Endothelial cell of umbilical vein (primary cell): ENCODE results near the gene VPS11. TPM values are rescaled to one million over a fixed set of nuclear protein-coding genes. Genes with fewer than 3 reads are reported as not detected.

Experiments used
- BruUV-seq: library from RNA; stranded (reverse); fragments of 400-500 nt; replicated peaks from 2 replicates; lab custom pipeline; 2021; lab: Mats Ljungman, UMichigan
- CTCF ChIA-PET: fragments of 300-600, 350-600 bp; sonication (Branson Sonifier 250); formaldehyde crosslinking; loops from one replicate; lab custom pipeline; 2021; ENCODE audit warnings: antibody characterized with exemption, inconsistent platforms; lab: Charles Lee
- POLR2A ChIA-PET: fragments of 300-600, 350-600 bp; sonication (Branson Sonifier 250); formaldehyde crosslinking; loops from one replicate; lab custom pipeline; 2021; ENCODE audit warnings: antibody characterized with exemption, inconsistent platforms; lab: Charles Lee
- DNase-seq: peaks from one replicate; pipeline ENCODE4 v3.0.0-alpha.2; 2011; ENCODE audit warnings: low read depth, low spot score
- FAIRE-seq: peaks from 2 replicates; lab custom pipeline; 2011; peaks lifted over from hg19 to GRCh38; lab: Jason Lieb, UNC
- H2AFZ ChIP-seq: 2 replicates; pipeline ENCODE4 v1.6.0; 2012; ENCODE audit warnings: low read depth, low read length, control low read depth, inconsistent platforms
- H3K27ac ChIP-seq: 2 replicates; pipeline ENCODE4 v1.5.1; 2011; ENCODE audit warnings: low read depth, mild to moderate bottlenecking, control low read depth, low read length, moderate library complexity; ENCODE audit not compliant: insufficient read depth
- H3K27me3 ChIP-seq, 2 experiments: 2 replicates each; pipeline versions ENCODE4 v1.6.0 to v1.6.1; 2011; ENCODE audit warnings: low read length in 2 of 2, mixed read lengths in 1 of 2; ENCODE audit not compliant: control insufficient read depth in 2 of 2, insufficient read depth in 2 of 2
- H3K36me3 ChIP-seq, 2 experiments: 2 replicates in 1 of 2; 3 replicates in 1 of 2; pipeline ENCODE4 v1.5.1; 2011; ENCODE audit warnings: low read length in 2 of 2, mild to moderate bottlenecking in 1 of 2, moderate library complexity in 1 of 2; ENCODE audit not compliant: control insufficient read depth in 2 of 2, insufficient read depth in 2 of 2; ENCODE audit errors: extremely low read depth in 1 of 2
- H3K4me1 ChIP-seq: 3 replicates; pipeline ENCODE4 v1.5.1; 2011; ENCODE audit warnings: mild to moderate bottlenecking, low read length; ENCODE audit not compliant: control insufficient read depth, insufficient read depth; ENCODE audit errors: extremely low read depth
- H3K4me2 ChIP-seq: 2 replicates; pipeline ENCODE4 v1.6.1; 2011; ENCODE audit warnings: low read length, control low read depth, mixed read lengths; ENCODE audit not compliant: insufficient read depth
- H3K4me3 ChIP-seq, 3 experiments: fragments of 200-600 bp in 1 of 3; sonication (generic), shearing (Covaris generic) in 1 of 3; replicated peaks in 1 of 3; 2 replicates each; pipeline ENCODE4 v1.5.1; 2011 to 2016; ENCODE audit warnings: control low read depth in 3 of 3, low read length in 3 of 3, mild to moderate bottlenecking in 2 of 3, inconsistent platforms in 1 of 3, low read depth in 1 of 3, moderate library complexity in 1 of 3; ENCODE audit not compliant: insufficient read depth in 1 of 3
- H3K79me2 ChIP-seq: 2 replicates; pipeline ENCODE4 v1.6.0; 2012; ENCODE audit warnings: low read length, inconsistent platforms; ENCODE audit not compliant: control insufficient read depth, insufficient read depth
- H3K9ac ChIP-seq: replicated peaks from 2 replicates; pipeline ENCODE3; 2011; ENCODE audit warnings: low read length, control low read depth; ENCODE audit not compliant: insufficient read depth; ENCODE audit errors: extremely low read depth
- H3K9me1 ChIP-seq: replicated peaks from 3 replicates; pipeline ENCODE4 v1.6.0; 2011; ENCODE audit warnings: mild to moderate bottlenecking, low read length; ENCODE audit not compliant: control insufficient read depth, insufficient read depth; ENCODE audit errors: extremely low read depth
- H3K9me3 ChIP-seq: replicated peaks from 2 replicates; pipeline ENCODE4 v1.5.1; 2012; ENCODE audit warnings: low read length, inconsistent platforms; ENCODE audit not compliant: control insufficient read depth, insufficient read depth
- H4K20me1 ChIP-seq: replicated peaks from 2 replicates; pipeline ENCODE3; 2011; ENCODE audit warnings: mild to moderate bottlenecking, low read length; ENCODE audit not compliant: control insufficient read depth, insufficient read depth; ENCODE audit errors: extremely low read depth
- EZH2 ChIP-seq: IDR thresholded peaks from 2 replicates; pipeline ENCODE4 v1.6.1; 2012; ENCODE audit warnings: borderline replicate concordance, low read depth, mild to moderate bottlenecking, moderate library complexity, low read length, inconsistent platforms; ENCODE audit not compliant: severe bottlenecking
- FOS ChIP-seq: IDR thresholded peaks from 2 replicates; pipeline ENCODE4 v1.6.1; 2011; ENCODE audit warnings: mild to moderate bottlenecking, low read length, moderate library complexity, borderline replicate concordance; ENCODE audit not compliant: insufficient read depth
- GATA2 ChIP-seq: IDR thresholded peaks from 2 replicates; pipeline ENCODE4 v1.7.0; 2011; ENCODE audit warnings: low read depth, mild to moderate bottlenecking, moderate library complexity, mixed read lengths, low read length; ENCODE audit not compliant: insufficient read length, insufficient read depth
- JUN ChIP-seq: IDR thresholded peaks from 2 replicates; pipeline ENCODE4 v1.6.1; 2011; ENCODE audit warnings: borderline replicate concordance, low read depth; ENCODE audit not compliant: insufficient read length, insufficient read depth
- MAX ChIP-seq: IDR thresholded peaks from 2 replicates; pipeline ENCODE4 v1.6.1; 2011; ENCODE audit not compliant: insufficient read depth, insufficient read length
- MYC ChIP-seq: IDR thresholded peaks from one replicate; pipeline ENCODE4 v1.6.1; 2011; ENCODE audit warnings: mild to moderate bottlenecking, low read depth, low read length
- POLR2A ChIP-seq: IDR thresholded peaks from 2 replicates; pipeline ENCODE4 v1.6.1; 2012; ENCODE audit warnings: low read depth, mild to moderate bottlenecking, control low read depth, low read length
- POLR2AphosphoS5 ChIP-seq: IDR thresholded peaks from 2 replicates; pipeline ENCODE4 v1.6.1; 2012; ENCODE audit warnings: low read depth, mild to moderate bottlenecking, control low read depth, low read length, moderate library complexity; ENCODE audit not compliant: insufficient read depth
- dilution Hi-C: fragments of 300-500 bp; cut with MboI; formaldehyde crosslinking; loops from one replicate; pipeline ENCODE4 v1.15.0; 2019; ENCODE audit warnings: low sequenced_read_pairs; ENCODE audit not compliant: extremely low pct_ligation_motif_present
- intact Hi-C: fragments of 100-400 bp; cut with micrococcal nuclease; formaldehyde crosslinking; loops from one replicate; pipeline ENCODE4 v1.10.0; 2022
- polyA plus RNA-seq, 4 experiments: library from polyadenylated mRNA; depleted of rRNA in 3 of 4; stranded (reverse) in 3 of 4; unstranded in 1 of 4; fragments of >200 nt; gene quantifications; 2 replicates each; pipeline versions ENCODE4 v1.2.1 to v1.2.3, GENCODE V29; 2011 to 2012; ENCODE audit warnings: missing spikeins in 1 of 4
- total RNA-seq: library from RNA; stranded (reverse); gene quantifications from 2 replicates; pipeline ENCODE4 v1.2.3, GENCODE V29; 2021
- TF ChIP-seq, protein P1 (sequence below), 2 donors: IDR thresholded peaks; 1 replicate in 1 of 2; 2 replicates in 1 of 2; pipeline ENCODE4 v1.5.1; 2011; ENCODE audit warnings: low read length in 2 of 2, mild to moderate bottlenecking in 2 of 2, moderate library complexity in 2 of 2, control low read depth in 1 of 2, inconsistent platforms in 1 of 2, low read depth in 1 of 2; ENCODE audit not compliant: insufficient read depth in 1 of 2; ENCODE audit errors: extremely low read depth in 1 of 2

Gene VPS11
- total and polyA plus RNA-seq, 2 donors (not counting 3 experiments of a cell fraction or from before 2014, with no cell fraction given) = 26.4 to 31.0 TPM

DNA sequence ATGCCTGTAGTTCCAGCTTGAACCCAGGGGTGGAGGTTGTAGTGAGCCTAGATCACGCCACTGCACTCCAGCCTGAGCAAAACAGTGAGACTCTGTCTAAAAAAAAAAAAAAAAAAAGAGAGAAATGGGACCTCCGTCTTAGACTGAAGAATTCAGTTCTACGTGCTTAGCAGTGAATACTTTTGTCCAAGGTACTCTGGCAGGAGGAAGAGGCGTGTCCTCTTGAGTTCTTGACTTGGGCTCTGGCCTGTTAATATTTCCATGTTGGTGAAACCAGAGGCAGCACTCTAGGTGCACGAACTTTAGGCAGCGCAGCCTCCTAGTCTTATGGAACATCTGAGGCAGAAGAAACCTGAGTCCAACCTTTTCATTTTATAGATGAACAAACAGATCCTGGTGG lies 19.5 kb downstream of the VPS11 start:
- POLR2A ChIA-PET = no interaction called here
- no peaks in the 10 kb centered on the region for H3K27me3 ChIP-seq
- H3K4me1 ChIP-seq = peaks cover 12% of the 10 kb centered on the region
- CTCF ChIA-PET = interaction anchor here (1.8 to 3.6 kb wide), 3 partner anchors 8 to 19 kb away, joined by 6 to 16 read pairs (median 13); partner anchors contain the start of gene VPS11
- no peak overlapping the region for H3K4me2 ChIP-seq
- no peaks in the 10 kb centered on the region for H4K20me1 ChIP-seq
- H3K4me3 ChIP-seq = no peak overlapping the region
- no peak overlapping the region for H3K9ac ChIP-seq
- DNase-seq (no peak), FAIRE-seq (no peak)
- dilution Hi-C loops (no loop called here), intact Hi-C loops (loop anchor here (5.0 kb wide), 1 partner anchor 175 kb away; no protein-coding TSS in a partner anchor)
- H3K36me3 ChIP-seq = peaks cover 0 to 2% of the 10 kb centered on the region in 2 experiments
- no peaks in the 10 kb centered on the region for H3K9me1 ChIP-seq
- H3K79me2 ChIP-seq = peaks cover 7% of the 10 kb centered on the region
- H3K27ac ChIP-seq = no peak overlapping the region
- BruUV-seq = no TSS peak
- H2AFZ ChIP-seq = no peak overlapping the region
- H3K9me3 ChIP-seq = no peaks in the 10 kb centered on the region
- no peak for TF ChIP-seq POLR2A
- no peak for TF ChIP-seq POLR2AphosphoS5
- TF ChIP-seq MYC = no peak
- TF ChIP-seq, protein P1, sequence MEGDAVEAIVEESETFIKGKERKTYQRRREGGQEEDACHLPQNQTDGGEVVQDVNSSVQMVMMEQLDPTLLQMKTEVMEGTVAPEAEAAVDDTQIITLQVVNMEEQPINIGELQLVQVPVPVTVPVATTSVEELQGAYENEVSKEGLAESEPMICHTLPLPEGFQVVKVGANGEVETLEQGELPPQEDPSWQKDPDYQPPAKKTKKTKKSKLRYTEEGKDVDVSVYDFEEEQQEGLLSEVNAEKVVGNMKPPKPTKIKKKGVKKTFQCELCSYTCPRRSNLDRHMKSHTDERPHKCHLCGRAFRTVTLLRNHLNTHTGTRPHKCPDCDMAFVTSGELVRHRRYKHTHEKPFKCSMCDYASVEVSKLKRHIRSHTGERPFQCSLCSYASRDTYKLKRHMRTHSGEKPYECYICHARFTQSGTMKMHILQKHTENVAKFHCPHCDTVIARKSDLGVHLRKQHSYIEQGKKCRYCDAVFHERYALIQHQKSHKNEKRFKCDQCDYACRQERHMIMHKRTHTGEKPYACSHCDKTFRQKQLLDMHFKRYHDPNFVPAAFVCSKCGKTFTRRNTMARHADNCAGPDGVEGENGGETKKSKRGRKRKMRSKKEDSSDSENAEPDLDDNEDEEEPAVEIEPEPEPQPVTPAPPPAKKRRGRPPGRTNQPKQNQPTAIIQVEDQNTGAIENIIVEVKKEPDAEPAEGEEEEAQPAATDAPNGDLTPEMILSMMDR (IDR thresholded peaks at IDR 0.05; ENCODE audit: extremely low read depth in 1 of 2, insufficient read depth in 1 of 2, low read depth in 1 of 2, low read length in 2 of 2) = no peak
- TF ChIP-seq GATA2 = no peak
- no peak for TF ChIP-seq JUN
- TF ChIP-seq MAX = no peak
- TF ChIP-seq FOS = no peak
- no peak for TF ChIP-seq EZH2
